ENCODE results near the gene HMG20B.
A peak's percentile ranks its signal among the peaks of the same experiment; 100 is the strongest.

Gene HMG20B

GRCh38 chr19:3626473-3627350, 54.0 kb downstream of the HMG20B start, which contains the start of gene CACTIN:
Gene CACTIN, minus strand, starts transcription at chr19:3626790. Its CDS starts 28 bp downstream, at chr19:3626762.
- DNase-seq, result peak; percentile 96

- DNase-seq, result no peak
These were observed 54.6 kb downstream of the HMG20B start for GRCh38 chr19:3627351-3627723.
